Measurements from ENCODE around the gene UBA52.

GRCh38 chr19:18533058-18533457 lies 38.6 kb upstream of the UBA52 start:
- TF ChIP-seq, protein P1, sequence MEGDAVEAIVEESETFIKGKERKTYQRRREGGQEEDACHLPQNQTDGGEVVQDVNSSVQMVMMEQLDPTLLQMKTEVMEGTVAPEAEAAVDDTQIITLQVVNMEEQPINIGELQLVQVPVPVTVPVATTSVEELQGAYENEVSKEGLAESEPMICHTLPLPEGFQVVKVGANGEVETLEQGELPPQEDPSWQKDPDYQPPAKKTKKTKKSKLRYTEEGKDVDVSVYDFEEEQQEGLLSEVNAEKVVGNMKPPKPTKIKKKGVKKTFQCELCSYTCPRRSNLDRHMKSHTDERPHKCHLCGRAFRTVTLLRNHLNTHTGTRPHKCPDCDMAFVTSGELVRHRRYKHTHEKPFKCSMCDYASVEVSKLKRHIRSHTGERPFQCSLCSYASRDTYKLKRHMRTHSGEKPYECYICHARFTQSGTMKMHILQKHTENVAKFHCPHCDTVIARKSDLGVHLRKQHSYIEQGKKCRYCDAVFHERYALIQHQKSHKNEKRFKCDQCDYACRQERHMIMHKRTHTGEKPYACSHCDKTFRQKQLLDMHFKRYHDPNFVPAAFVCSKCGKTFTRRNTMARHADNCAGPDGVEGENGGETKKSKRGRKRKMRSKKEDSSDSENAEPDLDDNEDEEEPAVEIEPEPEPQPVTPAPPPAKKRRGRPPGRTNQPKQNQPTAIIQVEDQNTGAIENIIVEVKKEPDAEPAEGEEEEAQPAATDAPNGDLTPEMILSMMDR (conservative IDR thresholded peaks at IDR 0.05 in 1 of 2, IDR thresholded peaks at IDR 0.05 in 1 of 2; ENCODE audit: low read depth in 1 of 2, low read length in 2 of 2), result no peak
- no peak for TF ChIP-seq EZH2 (IDR thresholded peaks at IDR 0.05; ENCODE audit: low read length, missing control alignments)

All from fibroblast of lung (primary cell).